ENCODE measurements around the gene SH3BP5L. TPM values are rescaled to one million over a fixed set of nuclear protein-coding genes. Genes with fewer than 3 reads are reported as not detected.

The SH3BP5L gene
- total RNA-seq, 4 donors from 2014 or later: 23.5 to 41.2 (median 29.4) TPM

DNA sequence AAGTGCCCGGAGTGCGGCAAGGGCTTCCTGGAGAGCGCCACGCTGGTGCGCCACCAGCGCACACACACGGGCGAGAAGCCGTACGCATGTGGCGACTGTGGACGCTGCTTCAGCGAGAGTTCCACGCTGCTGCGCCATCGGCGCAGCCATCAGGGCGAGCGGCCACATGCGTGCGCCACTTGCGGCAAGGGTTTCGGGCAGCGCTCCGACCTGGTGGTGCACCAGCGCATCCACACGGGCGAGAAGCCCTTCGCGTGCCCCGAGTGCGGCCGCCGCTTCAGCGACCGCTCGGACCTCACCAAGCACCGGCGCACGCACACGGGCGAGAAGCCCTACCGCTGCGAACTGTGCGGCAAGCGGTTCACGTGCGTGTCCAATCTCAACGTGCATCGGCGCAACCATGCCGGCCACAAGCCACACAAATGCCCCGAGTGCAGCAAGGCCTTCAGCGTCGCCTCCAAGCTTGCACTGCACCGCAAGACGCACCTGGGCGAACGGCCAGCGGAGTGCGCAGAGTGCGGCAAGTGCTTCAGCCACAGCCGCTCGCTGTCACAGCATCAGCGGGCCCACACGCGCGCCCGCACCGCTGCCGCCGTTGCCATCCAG, 22.3 kb upstream of the SH3BP5L start:
- 96% methylated on average over 3 of the region's 72 CpGs for WGBS
- Histone ChIP-seq H3K4me3 (no peak overlapping the region), H3K27me3 (no peaks in the 10 kb centered on the region), H3K4me1 (peaks cover 5% of the 10 kb centered on the region), H3K36me3 (peaks cover 74% of the 10 kb centered on the region), H3K9me3 (no peaks in the 10 kb centered on the region), H3K27ac (no peak overlapping the region)
- no peak for TF ChIP-seq POLR2A (IDR thresholded peaks at IDR 0.05)
- DNase-seq (ENCODE audit: low spot score in 2 of 2): no peak

DNA sequence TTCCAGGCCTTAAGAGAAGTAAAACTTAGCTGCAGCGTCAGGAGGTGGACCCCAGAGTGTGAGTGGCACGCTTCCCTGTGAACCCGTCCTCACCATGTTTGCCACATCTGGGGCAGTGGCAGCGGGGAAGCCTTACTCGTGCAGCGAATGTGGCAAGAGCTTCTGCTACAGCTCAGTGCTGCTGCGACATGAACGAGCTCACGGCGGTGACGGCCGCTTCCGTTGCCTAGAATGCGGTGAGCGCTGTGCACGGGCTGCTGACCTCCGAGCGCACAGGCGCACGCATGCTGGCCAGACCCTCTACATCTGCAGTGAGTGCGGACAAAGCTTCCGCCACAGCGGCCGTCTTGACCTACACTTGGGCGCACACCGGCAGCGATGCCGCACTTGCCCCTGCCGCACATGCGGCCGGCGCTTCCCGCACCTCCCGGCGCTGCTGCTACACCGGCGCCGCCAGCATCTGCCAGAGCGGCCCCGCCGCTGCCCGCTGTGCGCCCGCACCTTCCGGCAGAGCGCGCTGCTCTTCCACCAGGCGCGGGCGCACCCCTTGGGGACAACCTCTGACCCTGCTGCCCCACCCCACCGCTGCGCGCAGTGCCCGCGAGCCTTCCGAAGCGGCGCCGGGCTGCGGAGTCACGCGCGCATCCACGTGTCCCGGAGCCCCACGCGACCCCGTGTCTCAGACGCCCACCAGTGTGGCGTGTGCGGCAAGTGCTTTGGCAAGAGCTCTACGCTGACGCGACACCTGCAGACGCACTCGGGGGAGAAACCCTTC, 21.7 kb upstream of the SH3BP5L start:
- Histone ChIP-seq H3K9me3 (no peaks in the 10 kb centered on the region), H3K27ac (no peak overlapping the region), H3K4me3 (no peak overlapping the region), H3K36me3 (peaks cover 71% of the 10 kb centered on the region), H3K27me3 (no peaks in the 10 kb centered on the region), H3K4me1 (peaks cover 12% of the 10 kb centered on the region)
- no peak for TF ChIP-seq EP300 (IDR thresholded peaks at IDR 0.05)
- TF ChIP-seq POLR2A (IDR thresholded peaks at IDR 0.05): no peak
- TF ChIP-seq, protein P1, sequence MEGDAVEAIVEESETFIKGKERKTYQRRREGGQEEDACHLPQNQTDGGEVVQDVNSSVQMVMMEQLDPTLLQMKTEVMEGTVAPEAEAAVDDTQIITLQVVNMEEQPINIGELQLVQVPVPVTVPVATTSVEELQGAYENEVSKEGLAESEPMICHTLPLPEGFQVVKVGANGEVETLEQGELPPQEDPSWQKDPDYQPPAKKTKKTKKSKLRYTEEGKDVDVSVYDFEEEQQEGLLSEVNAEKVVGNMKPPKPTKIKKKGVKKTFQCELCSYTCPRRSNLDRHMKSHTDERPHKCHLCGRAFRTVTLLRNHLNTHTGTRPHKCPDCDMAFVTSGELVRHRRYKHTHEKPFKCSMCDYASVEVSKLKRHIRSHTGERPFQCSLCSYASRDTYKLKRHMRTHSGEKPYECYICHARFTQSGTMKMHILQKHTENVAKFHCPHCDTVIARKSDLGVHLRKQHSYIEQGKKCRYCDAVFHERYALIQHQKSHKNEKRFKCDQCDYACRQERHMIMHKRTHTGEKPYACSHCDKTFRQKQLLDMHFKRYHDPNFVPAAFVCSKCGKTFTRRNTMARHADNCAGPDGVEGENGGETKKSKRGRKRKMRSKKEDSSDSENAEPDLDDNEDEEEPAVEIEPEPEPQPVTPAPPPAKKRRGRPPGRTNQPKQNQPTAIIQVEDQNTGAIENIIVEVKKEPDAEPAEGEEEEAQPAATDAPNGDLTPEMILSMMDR (IDR thresholded peaks at IDR 0.05): no peak
- TF ChIP-seq POLR2AphosphoS5 (IDR thresholded peaks at IDR 0.05): no peak
- WGBS: 90% methylated on average over 61 of the region's 76 CpGs
- DNase-seq (ENCODE audit: low spot score in 2 of 2): no peak

DNA sequence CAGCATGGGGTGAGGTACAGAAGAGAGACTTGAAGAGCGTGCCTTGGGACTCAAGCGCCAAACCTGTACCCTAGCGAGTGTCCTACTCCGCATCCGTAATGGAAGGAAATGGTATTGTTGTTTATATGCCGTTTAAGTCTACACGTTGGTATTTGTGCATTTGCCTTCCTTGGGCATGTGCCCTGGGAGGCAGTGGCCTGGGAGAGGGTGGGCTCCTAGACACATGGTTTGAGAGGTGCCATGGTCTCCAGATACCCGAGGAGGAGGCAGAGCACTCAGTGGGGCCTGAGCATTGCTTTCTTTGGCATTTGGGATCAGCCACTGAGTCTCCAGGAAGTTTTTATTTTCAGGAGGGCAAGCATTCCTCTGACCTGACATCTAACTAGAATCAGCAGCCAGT, 18.8 kb upstream of the SH3BP5L start:
- H3K27ac ChIP-seq: no peak overlapping the region
- 90% methylated on average over 8 of the region's 8 CpGs for WGBS
- no peaks in the 10 kb centered on the region for H3K9me3 ChIP-seq
- TF ChIP-seq, protein P1 (IDR thresholded peaks at IDR 0.05): no peak
- TF ChIP-seq POLR2A (IDR thresholded peaks at IDR 0.05) (no peak), POLR2AphosphoS5 (IDR thresholded peaks at IDR 0.05) (no peak), EP300 (IDR thresholded peaks at IDR 0.05) (no peak)
- H3K36me3 ChIP-seq: peaks cover 47% of the 10 kb centered on the region
- H3K27me3 ChIP-seq: no peaks in the 10 kb centered on the region
- peak in 1 of 2 donors; percentile 53 for DNase-seq (ENCODE audit: low spot score in 2 of 2)
- no peak overlapping the region for H3K4me3 ChIP-seq
- peaks cover 35% of the 10 kb centered on the region for H3K4me1 ChIP-seq

DNA sequence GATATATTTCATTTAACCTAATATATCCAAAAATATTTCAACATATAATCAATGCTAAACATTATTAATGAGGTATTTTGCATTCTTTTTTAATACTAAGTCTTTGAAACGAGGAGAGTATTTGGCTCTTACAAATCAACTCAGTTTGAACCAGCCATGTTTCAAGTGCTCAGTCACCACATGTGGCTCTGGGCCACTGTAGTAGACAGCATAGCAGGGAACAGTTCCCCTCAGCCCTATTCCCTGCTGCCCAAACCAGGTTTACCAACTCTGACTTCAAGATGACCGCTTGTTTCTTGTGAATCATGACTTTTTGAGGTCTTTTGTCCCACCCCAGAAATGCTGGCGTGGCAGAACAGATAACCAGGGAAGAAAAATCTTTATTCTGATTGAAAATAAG, 18.0 kb upstream of the SH3BP5L start:
- peaks cover 39% of the 10 kb centered on the region for H3K36me3 ChIP-seq
- H3K27ac ChIP-seq: no peak overlapping the region
- no peak overlapping the region for H3K4me3 ChIP-seq
- H3K4me1 ChIP-seq: peaks cover 43% of the 10 kb centered on the region
- TF ChIP-seq POLR2A (IDR thresholded peaks at IDR 0.05) (no peak), POLR2AphosphoS5 (IDR thresholded peaks at IDR 0.05) (no peak), EP300 (IDR thresholded peaks at IDR 0.05) (no peak)
- TF ChIP-seq, protein P1 (IDR thresholded peaks at IDR 0.05): no peak
- no peaks in the 10 kb centered on the region for H3K27me3 ChIP-seq
- DNase-seq (ENCODE audit: low spot score in 2 of 2): peak in 1 of 2 donors; percentile 21
- H3K9me3 ChIP-seq: no peaks in the 10 kb centered on the region
- WGBS: 75% methylated on average over 3 of the region's 3 CpGs

DNA sequence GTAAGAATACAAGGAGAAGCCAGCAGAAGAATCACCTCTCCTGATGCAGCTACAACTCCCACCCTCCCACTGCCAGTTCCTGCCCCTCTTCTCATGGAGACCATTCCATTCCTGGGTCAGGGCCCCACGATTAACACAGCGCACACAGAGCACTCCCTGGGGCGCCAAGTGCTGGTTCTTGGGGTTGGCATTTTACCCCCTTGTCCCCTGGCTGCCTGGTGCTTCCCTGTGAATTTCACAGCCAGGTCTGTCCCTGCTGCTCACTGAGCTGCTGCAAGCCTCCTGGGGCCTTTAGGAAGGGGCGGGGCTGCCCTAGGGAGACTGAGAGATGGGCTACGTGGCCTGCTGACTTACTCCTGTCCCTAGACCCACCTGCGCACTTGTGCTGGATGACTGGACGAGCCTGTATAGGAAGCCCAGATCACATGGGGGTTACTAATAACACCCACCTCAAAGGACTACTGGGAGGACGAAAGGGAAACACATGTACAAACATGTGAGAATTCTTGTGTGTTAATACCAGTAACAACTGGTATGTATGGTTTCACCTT, 17.1 kb upstream of the SH3BP5L start:
- Histone ChIP-seq H3K4me1 (peaks cover 43% of the 10 kb centered on the region), H3K9me3 (no peaks in the 10 kb centered on the region), H3K36me3 (peaks cover 31% of the 10 kb centered on the region), H3K4me3 (no peak overlapping the region), H3K27ac (peak overlapping the region; percentile 73), H3K27me3 (no peaks in the 10 kb centered on the region)
- TF ChIP-seq POLR2A (IDR thresholded peaks at IDR 0.05): no peak
- no peak for TF ChIP-seq EP300 (IDR thresholded peaks at IDR 0.05)
- TF ChIP-seq, protein P1 (IDR thresholded peaks at IDR 0.05): no peak
- WGBS: 57% methylated on average over 8 of the region's 8 CpGs
- peak in 1 of 2 donors; percentile 66 for DNase-seq (ENCODE audit: low spot score in 2 of 2)

Measured in suprapubic skin (tissue), 4 donors.